GM23338 (cell line): ENCODE results near the gene MTOR.

Experiments
- CTCF ChIP-seq, 2 experiments: fragments of 200-600 bp in 1 of 2; sonication (generic) in 1 of 2; conservative IDR thresholded peaks; 2 replicates each; pipeline versions ENCODE4 v1.5.1 to v1.6.1; 2016 to 2017; ENCODE audit warnings: antibody characterized with exemption in 2 of 2, low read depth in 2 of 2, mild to moderate bottlenecking in 2 of 2, moderate library complexity in 1 of 2
- ETS1 ChIP-seq: IDR thresholded peaks from 2 replicates; pipeline ENCODE4 v1.6.1; 2016; ENCODE audit warnings: antibody characterized with exemption
- EZH2phosphoT487 ChIP-seq: fragments of 200-600 bp; sonication (generic); IDR thresholded peaks from one replicate; pipeline ENCODE4 v1.8.1; 2018; ENCODE audit warnings: antibody characterized with exemption; ENCODE audit not compliant: unreplicated experiment
- NANOG ChIP-seq: IDR thresholded peaks from 2 replicates; pipeline ENCODE4 v1.6.1; 2016; ENCODE audit warnings: antibody characterized with exemption, borderline replicate concordance
- POLR2AphosphoS5 ChIP-seq: IDR thresholded peaks from 2 replicates; pipeline ENCODE4 v1.6.1; 2016; ENCODE audit warnings: antibody characterized with exemption, low read depth
- REST ChIP-seq: IDR thresholded peaks from one replicate; pipeline ENCODE4 v1.6.1; 2018; ENCODE audit warnings: antibody characterized with exemption; ENCODE audit not compliant: unreplicated experiment
- ZNF114 ChIP-seq: fragments of 250-450 bp; sonication (Bioruptor Pico); IDR thresholded peaks from 2 replicates; pipeline ENCODE4 v1.5.0; 2020; ENCODE audit warnings: mild to moderate bottlenecking, moderate library complexity
- ZNF331 ChIP-seq: fragments of 250-450 bp; sonication (Bioruptor Pico); IDR thresholded peaks from 2 replicates; pipeline ENCODE4 v1.5.0; 2020; ENCODE audit warnings: low read depth, mild to moderate bottlenecking, moderate library complexity

GRCh38 chr1:11114966-11115365, 147.4 kb downstream of the MTOR start:
- TF ChIP-seq CTCF (conservative IDR thresholded peaks at IDR 0.05; ENCODE audit: low read depth in 2 of 2), result no peak
- TF ChIP-seq NANOG, result no peak
- TF ChIP-seq ZNF331, result no peak
- no peak for TF ChIP-seq POLR2AphosphoS5
- no peak for TF ChIP-seq EZH2phosphoT487
- no peak for TF ChIP-seq ZNF114
- no peak for TF ChIP-seq REST
- no peak for TF ChIP-seq ETS1
